Measurements from ENCODE around the gene SLC6A15. TPM values are rescaled to one million over a fixed set of nuclear protein-coding genes. Genes with fewer than 3 reads are reported as not detected.

SLC6A15 gene
- polyA plus RNA-seq, 1 of the 3 experiments (the other 2 are of a cell fraction) = 0.76 TPM

DNA sequence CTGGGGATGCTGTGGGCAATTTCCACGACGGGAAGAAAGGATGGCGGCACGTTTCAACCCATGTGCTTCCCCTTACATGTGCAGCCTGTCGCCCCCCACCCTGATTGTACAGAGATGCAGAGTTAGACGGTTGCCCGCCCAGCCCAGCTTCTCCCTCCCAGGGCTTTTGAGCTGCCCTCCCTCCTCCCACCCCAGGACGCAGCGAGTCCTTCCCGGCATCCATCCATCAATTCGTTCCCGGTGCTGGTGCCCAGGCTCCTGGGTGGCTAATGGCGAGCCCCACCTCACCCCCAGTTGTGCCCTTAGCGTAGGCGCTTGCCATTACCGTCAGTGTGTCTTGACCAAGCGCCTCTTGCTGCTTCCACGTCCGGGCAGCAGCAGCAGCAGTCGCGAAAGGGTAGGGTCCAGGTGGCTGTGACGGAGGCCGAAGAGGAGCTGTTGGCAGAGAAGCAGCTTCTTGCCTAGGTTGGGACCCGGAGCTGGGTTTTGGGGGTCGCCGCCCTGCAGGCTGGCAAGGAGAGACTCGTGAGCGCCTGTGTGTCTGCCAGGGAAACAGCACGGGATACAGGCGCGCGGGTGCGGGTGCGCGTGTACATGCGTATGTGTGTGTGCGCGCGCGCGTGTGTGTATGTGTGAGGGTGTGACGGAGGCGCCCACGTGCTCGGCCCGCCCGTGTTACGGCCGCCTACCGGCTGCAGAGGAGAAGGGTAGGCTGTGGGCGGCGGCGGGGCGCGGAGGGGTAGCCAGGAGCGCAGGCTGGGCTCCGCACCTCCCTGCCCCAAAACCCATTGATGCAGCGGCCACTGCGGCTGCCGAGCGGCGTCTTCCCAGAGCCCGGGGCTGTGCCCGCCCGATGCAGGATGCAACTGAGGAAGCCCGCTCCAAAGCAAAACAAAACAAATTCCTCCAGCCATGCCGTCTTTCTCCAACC is at the start of gene SLC6A15 (continued):
- TF ChIP-seq REST (IDR thresholded peaks at IDR 0.05; ENCODE audit: low read depth, low read length) = no peak
- TF ChIP-seq FOSL2 (IDR thresholded peaks at IDR 0.05; ENCODE audit: borderline replicate concordance, low read depth) = no peak
- no peak for TF ChIP-seq POLR2AphosphoS5 (IDR thresholded peaks at IDR 0.05; ENCODE audit: low read depth, low read length)

DNA sequence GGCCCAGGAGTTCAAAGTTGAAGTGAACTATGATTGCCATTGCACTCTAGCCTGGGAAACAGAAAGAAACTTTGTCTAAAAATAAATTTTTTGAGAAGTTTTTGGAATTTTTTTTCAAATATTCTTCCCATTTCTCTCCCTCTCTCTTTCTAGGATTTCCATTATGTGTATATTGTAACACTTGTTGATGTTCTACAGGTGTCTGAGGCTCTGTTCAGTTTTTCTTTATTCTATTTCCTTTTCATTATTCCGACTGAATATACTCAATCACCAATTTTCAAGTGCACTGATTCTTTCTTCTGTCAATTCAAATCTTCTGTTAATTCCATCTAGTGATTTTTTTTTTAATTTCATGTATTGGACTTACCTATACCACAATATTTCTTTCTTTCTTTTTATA is 48.3 kb upstream of the SLC6A15 start:
- 40% methylated on average over 1 of the region's 1 CpG for WGBS (ENCODE audit: low lambda C conversion rate)
- Histone ChIP-seq H3K4me3 (ENCODE audit: low read depth in 2 of 2, low read length in 1 of 2) (no peak overlapping the region), H3K9me2 (no peaks in the 10 kb centered on the region), H2AFZ (ENCODE audit: low read depth) (peak overlapping the region; percentile 41; the same call in 1 of the 2 replicates), H3K27me3 (ENCODE audit: insufficient read depth) (no peaks in the 10 kb centered on the region), H3F3A (replicated peaks; ENCODE audit: insufficient read depth) (no peaks in the 10 kb centered on the region), H3K79me2 (ENCODE audit: insufficient read depth) (no peaks in the 10 kb centered on the region), H3K4me1 (ENCODE audit: control insufficient read depth in 1 of 2, insufficient read depth in 2 of 2, low read depth in 1 of 2, low read length in 1 of 2) (no peaks in the 10 kb centered on the region), H3K9ac (no peak overlapping the region), H4K20me1 (ENCODE audit: insufficient read depth) (no peaks in the 10 kb centered on the region), H3K36me3 (replicated peaks in 1 of 2; ENCODE audit: control insufficient read depth in 1 of 2, insufficient read depth in 2 of 2, low read length in 1 of 2) (no peaks in the 10 kb centered on the region), H3K27ac (ENCODE audit: low read depth in 2 of 2, low read length in 1 of 2) (no peak overlapping the region), H3K9me3 (no peaks in the 10 kb centered on the region), H3K4me2 (no peak overlapping the region)
- POLR2A ChIA-PET = no interaction called here
- DNase-seq = no peak
- CTCF ChIA-PET = interaction anchor here (0.5 to 0.9 kb wide), 3 partner anchors 12 to 441 kb away, joined by 3 read pairs; no protein-coding TSS in a partner anchor
- TF ChIP-seq, protein P1, sequence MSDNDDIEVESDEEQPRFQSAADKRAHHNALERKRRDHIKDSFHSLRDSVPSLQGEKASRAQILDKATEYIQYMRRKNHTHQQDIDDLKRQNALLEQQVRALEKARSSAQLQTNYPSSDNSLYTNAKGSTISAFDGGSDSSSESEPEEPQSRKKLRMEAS (IDR thresholded peaks at IDR 0.05; ENCODE audit: low read depth) = no peak
- TF ChIP-seq FOXJ3 (CRISPR knock-in tag; IDR thresholded peaks at IDR 0.05) (no peak), POLR2AphosphoS5 (IDR thresholded peaks at IDR 0.05; ENCODE audit: low read depth, low read length) (no peak)

GRCh38 chr12:84955298-84955697 is 42.7 kb upstream of the SLC6A15 start:
- Histone ChIP-seq H3K9me2 (no peaks in the 10 kb centered on the region), H3K4me3 (ENCODE audit: low read depth in 2 of 2, low read length in 1 of 2) (no peak overlapping the region), H3K4me1 (ENCODE audit: control insufficient read depth in 1 of 2, insufficient read depth in 2 of 2, low read depth in 1 of 2, low read length in 1 of 2) (no peaks in the 10 kb centered on the region), H3K9ac (no peak overlapping the region), H3K79me2 (ENCODE audit: insufficient read depth) (no peaks in the 10 kb centered on the region), H3K4me2 (no peak overlapping the region), H3K27ac (ENCODE audit: low read depth in 2 of 2, low read length in 1 of 2) (no peak overlapping the region), H3K9me3 (no peaks in the 10 kb centered on the region; the same call in 1 of the 2 replicates), H4K20me1 (ENCODE audit: insufficient read depth) (no peaks in the 10 kb centered on the region), H3K36me3 (replicated peaks in 1 of 2; ENCODE audit: control insufficient read depth in 1 of 2, insufficient read depth in 2 of 2, low read length in 1 of 2) (no peaks in the 10 kb centered on the region), H2AFZ (ENCODE audit: low read depth) (no peak overlapping the region), H3K27me3 (ENCODE audit: insufficient read depth) (no peaks in the 10 kb centered on the region), H3F3A (replicated peaks; ENCODE audit: insufficient read depth) (no peaks in the 10 kb centered on the region)
- ChIA-PET CTCF (interaction anchor here (1.4 kb wide), 1 partner anchor 35 kb away, joined by 4 read pairs; no protein-coding TSS in a partner anchor), POLR2A (no interaction called here)
- no peak for DNase-seq
- WGBS (ENCODE audit: low lambda C conversion rate) = 67% methylated on average over 4 of the region's 4 CpGs
- no peak for TF ChIP-seq MXI1 (IDR thresholded peaks at IDR 0.05; ENCODE audit: low read depth, low read length)
- TF ChIP-seq GABPA (IDR thresholded peaks at IDR 0.05; ENCODE audit: low read depth) = no peak
- TF ChIP-seq SIN3A (IDR thresholded peaks at IDR 0.05; ENCODE audit: borderline replicate concordance, low read depth, low read length) = no peak
- TF ChIP-seq JUND (IDR thresholded peaks at IDR 0.05) = no peak
- no peak for TF ChIP-seq NFIC (IDR thresholded peaks at IDR 0.05; ENCODE audit: borderline replicate concordance)
- TF ChIP-seq, protein P2, sequence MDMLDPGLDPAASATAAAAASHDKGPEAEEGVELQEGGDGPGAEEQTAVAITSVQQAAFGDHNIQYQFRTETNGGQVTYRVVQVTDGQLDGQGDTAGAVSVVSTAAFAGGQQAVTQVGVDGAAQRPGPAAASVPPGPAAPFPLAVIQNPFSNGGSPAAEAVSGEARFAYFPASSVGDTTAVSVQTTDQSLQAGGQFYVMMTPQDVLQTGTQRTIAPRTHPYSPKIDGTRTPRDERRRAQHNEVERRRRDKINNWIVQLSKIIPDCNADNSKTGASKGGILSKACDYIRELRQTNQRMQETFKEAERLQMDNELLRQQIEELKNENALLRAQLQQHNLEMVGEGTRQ (IDR thresholded peaks at IDR 0.05; ENCODE audit: borderline replicate concordance, low read depth, low read length) = no peak
- no peak for TF ChIP-seq RFX5 (IDR thresholded peaks at IDR 0.05; ENCODE audit: low read length)
- TF ChIP-seq, protein P3, sequence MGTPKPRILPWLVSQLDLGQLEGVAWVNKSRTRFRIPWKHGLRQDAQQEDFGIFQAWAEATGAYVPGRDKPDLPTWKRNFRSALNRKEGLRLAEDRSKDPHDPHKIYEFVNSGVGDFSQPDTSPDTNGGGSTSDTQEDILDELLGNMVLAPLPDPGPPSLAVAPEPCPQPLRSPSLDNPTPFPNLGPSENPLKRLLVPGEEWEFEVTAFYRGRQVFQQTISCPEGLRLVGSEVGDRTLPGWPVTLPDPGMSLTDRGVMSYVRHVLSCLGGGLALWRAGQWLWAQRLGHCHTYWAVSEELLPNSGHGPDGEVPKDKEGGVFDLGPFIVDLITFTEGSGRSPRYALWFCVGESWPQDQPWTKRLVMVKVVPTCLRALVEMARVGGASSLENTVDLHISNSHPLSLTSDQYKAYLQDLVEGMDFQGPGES (IDR thresholded peaks at IDR 0.05; ENCODE audit: low read depth, low read length) = no peak
- TF ChIP-seq GATA2 (CRISPR knock-in tag; IDR thresholded peaks at IDR 0.05) = no peak
- TF ChIP-seq USF1 (IDR thresholded peaks at IDR 0.05; ENCODE audit: borderline replicate concordance, low read depth) = no peak
- TF ChIP-seq RCOR1 (IDR thresholded peaks at IDR 0.05; ENCODE audit: low read length) = no peak
- TF ChIP-seq POLR2AphosphoS5 (IDR thresholded peaks at IDR 0.05; ENCODE audit: low read depth, low read length) = no peak
